IPS-20b (cell line): Measurements from ENCODE around the gene MYLK4.
A peak's percentile ranks its signal among the peaks of the same experiment; 100 is the strongest.

Experiments used
- H3K27ac ChIP-seq: one replicate; pipeline ENCODE4 v1.5.1; 2013; ENCODE audit warnings: low read length
- H3K27me3 ChIP-seq: 2 replicates; pipeline ENCODE4 v1.6.1; 2013; ENCODE audit warnings: mild to moderate bottlenecking, low read length, inconsistent platforms; ENCODE audit not compliant: insufficient read depth
- H3K36me3 ChIP-seq: 2 replicates; pipeline ENCODE4 v1.6.1; 2013; ENCODE audit warnings: low read depth, mild to moderate bottlenecking, inconsistent platforms, low read length, moderate library complexity; ENCODE audit not compliant: insufficient read depth
- H3K4me1 ChIP-seq: 2 replicates; pipeline ENCODE4 v1.6.1; 2013; ENCODE audit warnings: mild to moderate bottlenecking, control low read depth, inconsistent platforms, low read length, moderate library complexity; ENCODE audit not compliant: insufficient read depth
- H3K4me3 ChIP-seq: 2 replicates; pipeline ENCODE4 v1.5.1; 2013; ENCODE audit warnings: mild to moderate bottlenecking, low read length, inconsistent platforms
- H3K9ac ChIP-seq: 2 replicates; pipeline ENCODE4 v1.6.1; 2013; ENCODE audit warnings: low read depth, mild to moderate bottlenecking, inconsistent platforms, low read length, moderate library complexity
- H3K9me3 ChIP-seq: 2 replicates; pipeline ENCODE4 v1.6.1; 2013; ENCODE audit warnings: mild to moderate bottlenecking, low read depth, low read length, inconsistent platforms; ENCODE audit not compliant: insufficient read depth

MYLK4 gene

GRCh38 chr6:2725999-2726567 lies 24.6 kb downstream of the MYLK4 start:
- no peaks in the 10 kb centered on the region for H3K36me3 ChIP-seq

GRCh38 chr6:2725364-2725988 lies 25.2 kb downstream of the MYLK4 start:
- Histone ChIP-seq H3K27ac (peak overlapping the region; percentile 14), H3K9me3 (no peaks in the 10 kb centered on the region), H3K9ac (peak overlapping the region; percentile 42; the same call in 1 of the 2 replicates)

More at GRCh38 chr6:2725999-2726567, 24.6 kb downstream of the MYLK4 start:
- Histone ChIP-seq H3K27me3 (no peaks in the 10 kb centered on the region), H3K9ac (peak overlapping the region; percentile 42; the same call in 1 of the 2 replicates), H3K9me3 (no peaks in the 10 kb centered on the region), H3K27ac (peak overlapping the region; percentile 14), H3K4me3 (no peak overlapping the region), H3K4me1 (peaks cover 17% of the 10 kb centered on the region; the same call in 1 of the 2 replicates)

DNA sequence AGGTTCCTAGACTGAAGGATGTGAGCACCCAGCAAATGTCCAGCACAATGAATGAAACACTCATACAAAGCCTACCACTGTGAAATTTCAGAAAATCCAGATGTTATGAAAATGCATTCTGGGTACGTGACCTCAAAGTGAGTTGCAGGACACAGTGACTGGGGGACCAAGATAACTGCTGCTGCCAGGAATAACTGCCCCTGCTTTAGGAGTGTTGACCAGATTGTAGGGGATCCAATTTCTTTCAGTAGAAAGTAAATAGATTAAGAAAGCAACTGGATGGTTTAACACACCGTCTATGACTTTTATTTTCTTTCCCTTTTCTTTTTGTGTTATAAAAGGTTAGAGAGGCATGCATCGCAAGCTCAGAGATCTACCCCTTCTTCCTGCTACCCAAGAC lies 29.5 kb downstream of the MYLK4 start:
- Histone ChIP-seq H3K27me3 (no peaks in the 10 kb centered on the region), H3K9me3 (no peaks in the 10 kb centered on the region; the same call in 1 of the 2 replicates), H3K27ac (no peak overlapping the region), H3K36me3 (no peaks in the 10 kb centered on the region), H3K4me1 (peaks cover 8% of the 10 kb centered on the region; the same call in 1 of the 2 replicates), H3K4me3 (no peak overlapping the region), H3K9ac (no peak overlapping the region)

More at GRCh38 chr6:2725364-2725988, 25.2 kb downstream of the MYLK4 start:
- Histone ChIP-seq H3K27me3 (no peaks in the 10 kb centered on the region), H3K4me1 (peaks cover 12% of the 10 kb centered on the region; the same call in 1 of the 2 replicates), H3K36me3 (no peaks in the 10 kb centered on the region), H3K4me3 (no peak overlapping the region)

DNA sequence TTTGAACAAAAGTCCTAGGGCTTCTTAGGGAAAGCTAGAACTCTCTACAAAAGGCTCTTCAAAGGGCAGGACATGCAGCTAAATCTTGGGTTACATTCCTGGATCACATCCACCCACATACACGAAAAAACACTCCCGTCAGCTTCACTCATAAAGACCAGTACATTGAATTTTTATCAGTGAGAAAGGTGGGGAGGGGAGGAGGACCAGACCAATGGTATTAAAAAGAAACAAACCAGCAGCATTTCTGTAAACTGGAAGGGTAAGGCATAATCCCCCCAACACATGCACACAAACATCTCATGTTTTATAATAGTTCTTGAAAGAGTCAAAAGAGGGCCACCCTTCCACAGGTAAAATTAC lies 31.6 kb downstream of the MYLK4 start:
- Histone ChIP-seq H3K9ac (no peak overlapping the region), H3K27ac (no peak overlapping the region), H3K4me3 (no peak overlapping the region), H3K9me3 (no peaks in the 10 kb centered on the region; the same call in 1 of the 2 replicates), H3K36me3 (no peaks in the 10 kb centered on the region), H3K27me3 (no peaks in the 10 kb centered on the region), H3K4me1 (no peaks in the 10 kb centered on the region)

GRCh38 chr6:2718334-2719092 lies 32.2 kb downstream of the MYLK4 start:
- H3K36me3 ChIP-seq: no peaks in the 10 kb centered on the region
- H3K9ac ChIP-seq: no peak overlapping the region
- H3K9me3 ChIP-seq: no peaks in the 10 kb centered on the region; the same call in 1 of the 2 replicates
- H3K4me1 ChIP-seq: no peaks in the 10 kb centered on the region
- no peaks in the 10 kb centered on the region for H3K27me3 ChIP-seq
- H3K4me3 ChIP-seq: no peak overlapping the region
- H3K27ac ChIP-seq: no peak overlapping the region

DNA sequence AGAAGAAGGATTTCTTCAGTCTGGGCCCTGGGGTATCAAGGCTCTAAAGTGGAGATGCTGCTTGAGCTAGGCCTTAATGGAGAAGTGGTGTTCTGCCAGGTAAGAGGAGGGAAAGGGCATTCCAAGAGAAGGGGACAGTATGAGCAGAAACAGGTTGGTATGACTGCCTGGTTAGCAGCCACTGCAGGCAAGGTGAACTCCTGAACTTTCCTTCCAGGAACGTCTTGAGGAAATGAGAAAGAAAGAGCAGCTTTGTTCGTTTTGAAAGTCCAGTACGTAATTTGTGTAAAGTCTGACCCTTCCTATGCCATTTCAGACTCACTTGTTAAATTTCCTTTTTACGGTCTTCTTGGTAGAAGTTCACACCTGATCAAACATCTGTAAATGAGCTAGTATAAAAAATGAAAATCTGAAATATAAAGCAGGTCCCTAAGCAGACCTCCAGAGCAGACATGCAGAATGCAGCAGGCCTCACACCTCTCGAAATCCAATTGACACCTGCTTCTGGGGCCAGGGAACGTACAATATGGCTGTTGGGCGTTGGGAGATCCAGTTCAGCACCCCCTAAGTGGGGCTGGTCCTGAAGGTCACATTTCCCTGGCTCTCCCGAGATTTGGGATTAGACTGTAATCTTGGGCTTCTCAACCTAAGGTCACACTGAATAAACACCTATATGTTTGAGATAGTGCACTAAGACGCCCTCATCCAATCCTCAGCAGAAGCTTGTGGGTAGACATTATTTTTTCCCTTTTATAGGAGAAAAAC lies 33.6 kb downstream of the MYLK4 start:
- Histone ChIP-seq H3K9me3 (no peaks in the 10 kb centered on the region; the same call in 1 of the 2 replicates), H3K27me3 (no peaks in the 10 kb centered on the region), H3K9ac (no peak overlapping the region), H3K36me3 (no peaks in the 10 kb centered on the region), H3K27ac (no peak overlapping the region), H3K4me1 (no peaks in the 10 kb centered on the region), H3K4me3 (no peak overlapping the region)

GRCh38 chr6:2715737-2716136 lies 35.0 kb downstream of the MYLK4 start:
- Histone ChIP-seq H3K4me3 (no peak overlapping the region), H3K36me3 (no peaks in the 10 kb centered on the region), H3K4me1 (no peaks in the 10 kb centered on the region), H3K27me3 (no peaks in the 10 kb centered on the region), H3K9ac (no peak overlapping the region), H3K9me3 (no peaks in the 10 kb centered on the region; the same call in 1 of the 2 replicates), H3K27ac (no peak overlapping the region)

GRCh38 chr6:2714111-2714895 lies 36.4 kb downstream of the MYLK4 start:
- Histone ChIP-seq H3K4me3 (no peak overlapping the region), H3K4me1 (no peaks in the 10 kb centered on the region), H3K27ac (no peak overlapping the region), H3K36me3 (no peaks in the 10 kb centered on the region), H3K9me3 (no peaks in the 10 kb centered on the region; the same call in 1 of the 2 replicates), H3K9ac (no peak overlapping the region), H3K27me3 (no peaks in the 10 kb centered on the region)

- no peak overlapping the region for H3K27ac ChIP-seq
These were observed 37.1 kb downstream of the MYLK4 start for GRCh38 chr6:2713473-2714110.

GRCh38 chr6:2712102-2712501 lies 38.6 kb downstream of the MYLK4 start:
- Histone ChIP-seq H3K9ac (no peak overlapping the region), H3K4me1 (no peaks in the 10 kb centered on the region; the same call in 1 of the 2 replicates), H3K27ac (no peak overlapping the region), H3K9me3 (no peaks in the 10 kb centered on the region), H3K27me3 (no peaks in the 10 kb centered on the region), H3K4me3 (no peak overlapping the region), H3K36me3 (no peaks in the 10 kb centered on the region)

More at GRCh38 chr6:2713473-2714110, 37.1 kb downstream of the MYLK4 start:
- Histone ChIP-seq H3K4me1 (no peaks in the 10 kb centered on the region), H3K36me3 (no peaks in the 10 kb centered on the region), H3K9ac (no peak overlapping the region), H3K9me3 (no peaks in the 10 kb centered on the region), H3K4me3 (no peak overlapping the region), H3K27me3 (no peaks in the 10 kb centered on the region)
